Renal cortex interstitium (tissue), 11 donors: ENCODE data around the gene ATL2. TPM values are rescaled to one million over a fixed set of nuclear protein-coding genes. Genes with fewer than 3 reads are reported as not detected.
"Not testable (repeated sequence)": the region's sequence is repeated elsewhere in the genome, so short reads cannot be mapped to it uniquely, and the experiment has no call there.

Experiments
- DNase-seq, 11 donors: peaks; one replicate each; pipeline ENCODE4 v3.0.0-alpha.2; 2013; ENCODE audit warnings: low read depth in 9 of 11, low spot score in 4 of 11; ENCODE audit errors: extremely low read depth in 1 of 11
- polyA plus RNA-seq, 3 donors: library from polyadenylated mRNA; unstranded; fragments of 120-200 nt; gene quantifications; one replicate each; pipeline ENCODE4 v1.2.1, GENCODE V29; 2013; ENCODE audit not compliant: insufficient read length in 3 of 3

ATL2 gene
- polyA plus RNA-seq, 3 donors, result 60.3 to 73.9 (median 70.0) TPM

DNA sequence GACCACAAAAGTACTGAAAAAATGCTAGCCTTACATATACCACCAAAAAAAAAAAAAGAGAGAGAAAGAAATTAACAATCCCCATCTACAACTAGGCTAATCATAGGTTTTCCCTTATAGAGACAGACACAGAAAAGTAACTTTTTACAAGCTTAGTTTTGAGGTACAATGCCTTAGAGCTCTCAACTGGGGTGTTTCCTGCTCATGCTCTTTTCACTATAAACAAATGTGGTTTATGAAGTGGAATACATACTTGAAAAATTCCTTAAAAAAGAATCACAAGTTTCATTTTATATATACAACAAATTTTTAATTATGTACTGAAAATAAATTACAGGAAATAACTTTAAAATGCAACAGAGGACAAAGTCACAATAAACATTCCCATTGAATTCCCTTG lies 82.5 kb downstream of the ATL2 start:
- no peak for DNase-seq

DNA sequence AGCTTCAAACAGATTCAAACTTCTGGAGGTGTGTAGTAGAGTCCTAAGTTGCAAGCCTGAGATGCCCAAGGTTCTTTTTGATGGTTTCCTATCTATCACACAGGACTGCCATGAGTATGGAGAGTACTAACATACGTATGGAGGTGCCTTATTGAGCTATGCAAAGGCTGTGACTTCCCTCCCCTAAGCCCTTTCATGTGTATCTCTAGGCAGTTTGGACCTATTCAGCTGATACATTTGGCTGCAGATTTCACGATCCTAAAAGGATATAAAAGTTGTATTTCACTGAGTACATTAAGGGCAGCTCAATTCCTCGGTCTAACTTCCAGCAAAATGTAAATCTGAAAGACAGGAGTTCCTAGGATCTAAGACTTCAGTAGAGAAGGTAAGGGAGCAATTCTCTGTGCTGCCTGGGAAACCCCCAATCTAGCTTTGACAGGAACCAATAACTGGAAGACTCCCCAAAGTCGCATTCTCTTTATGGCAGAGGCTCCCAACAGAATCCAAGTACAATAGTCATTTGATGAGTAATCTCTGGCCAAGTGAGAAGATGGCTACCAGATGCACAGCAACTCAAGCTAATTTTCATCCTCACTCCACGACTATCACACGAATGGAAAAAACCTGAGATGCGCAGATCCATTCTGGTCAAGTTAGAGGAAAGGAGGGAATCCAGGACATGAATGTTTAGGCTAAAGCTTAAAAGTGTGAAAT lies 83.8 kb downstream of the ATL2 start:
- DNase-seq, result no peak

DNA sequence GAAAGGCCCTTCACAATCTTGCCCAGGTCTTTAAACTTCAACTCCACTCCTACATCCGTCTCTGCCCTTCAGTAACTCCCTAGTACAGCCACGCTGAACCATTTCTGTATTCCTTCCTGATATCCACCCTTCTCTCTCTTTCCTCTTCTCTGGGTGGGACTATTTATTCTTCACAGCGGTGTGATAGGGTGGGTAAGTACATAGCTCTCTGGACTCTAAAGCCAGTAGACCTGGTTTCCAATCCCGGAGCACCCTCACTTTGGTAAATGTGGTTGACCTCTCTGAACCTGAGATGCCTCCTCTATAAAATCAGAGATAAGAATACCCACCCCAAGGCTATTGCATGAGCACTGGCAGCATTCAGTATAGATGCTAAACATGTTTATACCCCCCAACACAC lies 86.7 kb downstream of the ATL2 start:
- no peak for DNase-seq

DNA sequence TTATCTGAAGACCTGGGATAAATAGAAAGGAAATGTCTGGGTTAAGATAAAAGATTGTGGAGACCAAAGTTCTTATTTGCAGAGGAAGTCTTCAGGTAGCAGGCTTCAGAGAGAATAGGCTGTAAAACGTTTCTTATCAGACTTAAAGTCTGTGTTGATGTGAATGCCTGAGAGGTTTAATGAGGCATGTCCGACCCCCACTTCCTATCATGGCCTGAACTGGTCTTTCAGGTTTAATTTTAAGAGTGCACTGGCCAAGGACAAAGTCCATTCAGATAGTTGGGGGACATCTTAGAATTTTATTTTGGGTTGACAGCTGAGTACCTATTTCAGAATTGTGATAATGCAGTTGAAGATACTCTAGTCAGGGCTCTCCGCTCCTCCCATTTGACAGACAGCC lies 92.1 kb downstream of the ATL2 start:
- no peak for DNase-seq

DNA sequence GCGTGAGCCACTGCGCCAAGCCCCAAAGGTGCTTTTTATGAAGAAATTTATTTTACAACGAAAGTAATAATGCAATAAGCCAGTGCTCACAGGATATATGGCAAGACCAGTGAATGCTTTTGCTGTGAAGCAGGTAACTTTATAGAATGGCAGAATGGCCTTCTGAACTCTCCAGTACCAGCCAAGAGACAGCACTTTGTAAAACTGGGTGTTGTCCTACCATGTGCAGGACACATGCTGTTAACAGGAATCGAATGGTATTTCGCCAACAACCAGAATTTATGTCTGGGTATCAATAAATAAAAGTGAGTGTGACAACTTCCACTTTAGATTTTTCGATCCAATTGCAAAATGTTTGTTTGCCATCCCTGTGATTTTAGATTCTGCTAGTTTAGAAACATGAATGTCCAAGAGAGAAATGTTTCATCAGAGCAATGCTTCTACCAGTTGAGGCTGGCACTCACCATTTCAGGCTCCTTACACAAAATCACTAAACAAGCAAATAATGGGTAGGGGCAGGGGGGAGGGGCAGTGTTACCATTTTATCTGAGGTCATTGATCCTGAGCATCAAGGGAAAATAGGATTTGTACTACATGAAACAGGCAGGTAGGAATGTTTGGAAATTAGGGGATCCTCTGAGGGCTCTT lies 95.9 kb downstream of the ATL2 start:
- no peak for DNase-seq

DNA sequence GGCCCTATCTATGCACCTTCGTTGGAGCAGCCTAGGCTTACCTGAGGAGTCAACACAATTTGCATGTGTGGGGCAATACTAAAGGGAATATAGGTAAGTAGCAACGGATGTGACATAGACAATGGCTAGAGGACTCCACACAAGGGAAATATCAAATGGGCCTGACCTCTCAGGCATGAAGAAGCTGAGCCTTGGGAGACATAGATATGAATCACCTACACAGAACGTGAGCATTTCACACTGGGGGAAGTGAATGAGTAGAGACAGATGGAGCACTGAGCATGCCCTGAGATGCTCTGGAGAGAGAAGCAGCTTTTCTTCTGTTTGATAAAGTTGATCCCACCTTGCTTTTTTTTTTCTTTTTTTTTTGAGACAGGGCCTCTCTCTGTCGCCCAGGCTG lies 97.9 kb downstream of the ATL2 start:
- no peak for DNase-seq

DNA sequence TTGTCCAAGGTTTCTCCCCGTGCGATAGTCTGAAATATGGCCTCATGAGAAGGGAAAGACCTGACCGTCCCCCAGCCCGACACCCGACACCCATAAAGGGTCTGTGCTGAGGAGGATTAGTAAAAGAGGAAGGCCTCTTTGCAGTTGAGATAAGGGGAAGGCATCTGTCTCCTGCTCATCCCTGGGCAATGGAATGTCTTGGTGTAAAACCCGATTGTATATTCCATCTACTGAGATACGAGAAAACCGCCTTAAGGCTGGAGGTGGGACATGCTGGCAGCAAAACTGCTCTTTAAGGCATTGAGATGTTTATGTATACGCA lies 99.0 kb downstream of the ATL2 start:
- DNase-seq, result not testable (repeated sequence)

DNA sequence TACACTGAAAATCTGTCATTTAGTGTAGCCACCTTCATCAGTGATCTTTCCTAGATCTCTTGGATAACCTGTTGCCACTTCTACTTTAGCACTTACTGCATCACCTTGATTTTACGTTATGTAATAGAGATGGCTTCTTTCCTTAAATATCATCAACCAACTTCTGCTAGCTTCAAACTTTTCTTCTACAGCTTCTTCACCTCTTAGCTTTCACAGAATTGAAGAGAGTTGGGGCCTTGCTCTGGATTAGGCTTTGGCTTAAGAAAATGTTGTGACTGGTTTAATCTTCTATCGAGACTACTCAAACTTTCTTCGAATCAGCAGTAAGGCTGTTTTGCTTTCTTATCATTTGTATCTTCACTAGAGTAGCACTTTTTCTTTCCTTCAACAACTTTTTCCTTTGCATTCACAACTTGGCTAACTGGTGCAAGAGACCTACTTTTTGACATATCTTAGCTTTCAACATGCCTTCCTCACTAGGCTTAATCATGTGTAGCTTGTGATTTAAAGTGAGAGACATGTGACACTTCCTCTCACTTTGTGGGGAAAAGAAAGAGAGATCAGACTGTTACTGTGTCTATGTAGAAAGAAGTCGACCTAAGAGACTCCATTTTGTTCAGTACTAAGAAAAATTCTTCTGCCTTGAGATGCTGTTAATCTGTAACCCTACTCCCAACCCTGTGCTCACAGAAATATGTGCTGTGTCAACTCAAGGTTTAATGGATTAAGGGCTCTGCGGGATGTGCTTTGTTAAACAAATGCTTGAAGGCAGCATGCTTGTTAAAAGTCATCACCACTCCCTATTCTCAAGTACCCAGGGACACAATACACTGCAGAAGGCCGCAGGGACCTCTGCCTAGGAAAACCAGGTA lies 99.6 kb downstream of the ATL2 start:
- DNase-seq, result peak in 3 of 11 donors; percentile 30 to 59 (median 41)

DNA sequence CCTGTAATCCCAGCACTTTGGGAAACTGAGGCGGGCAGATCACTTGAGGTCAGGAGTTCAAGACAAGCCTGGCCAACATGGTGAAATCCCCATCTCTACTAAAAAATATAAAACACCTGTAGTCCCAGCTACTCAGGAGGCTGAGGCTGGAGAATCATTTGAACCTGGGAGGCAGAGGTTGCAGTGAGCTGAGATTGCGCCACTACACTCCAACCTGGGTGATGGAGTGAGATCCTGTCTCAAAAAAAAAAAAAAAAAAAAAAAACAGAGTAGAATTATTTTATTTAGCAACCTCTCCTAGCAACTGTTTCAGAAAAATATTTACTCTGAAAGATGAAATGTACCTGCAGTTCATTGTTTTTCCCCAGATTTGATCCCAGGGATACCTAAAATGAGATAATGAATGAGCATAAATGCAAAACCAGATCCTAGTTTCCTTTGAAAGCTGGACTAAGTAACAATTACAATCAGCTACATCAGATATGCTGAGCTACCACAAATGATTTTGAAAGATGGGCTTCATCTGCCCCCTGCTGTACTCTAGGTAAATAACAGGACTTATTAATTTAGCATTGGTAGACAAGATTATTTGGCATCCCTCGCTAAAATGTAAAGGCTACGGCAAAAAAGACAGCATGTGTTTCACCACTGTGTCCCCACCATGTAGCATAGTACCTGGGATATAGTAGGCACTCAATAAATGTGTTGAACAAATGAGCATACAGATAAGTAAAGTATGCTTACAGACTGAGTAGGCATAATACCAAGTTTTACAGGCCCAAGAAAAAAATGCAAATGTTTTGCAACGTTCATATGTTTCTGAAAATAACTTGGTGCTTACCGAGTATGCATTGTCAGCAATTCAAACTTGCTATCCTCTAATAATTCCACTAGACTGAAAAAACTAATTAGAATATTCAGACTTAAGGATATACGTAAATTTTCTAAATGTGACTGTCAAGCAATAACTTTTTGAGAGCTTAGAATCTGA lies 102.5 kb downstream of the ATL2 start:
- peak; percentile 51 to 77 (median 69) for DNase-seq

DNA sequence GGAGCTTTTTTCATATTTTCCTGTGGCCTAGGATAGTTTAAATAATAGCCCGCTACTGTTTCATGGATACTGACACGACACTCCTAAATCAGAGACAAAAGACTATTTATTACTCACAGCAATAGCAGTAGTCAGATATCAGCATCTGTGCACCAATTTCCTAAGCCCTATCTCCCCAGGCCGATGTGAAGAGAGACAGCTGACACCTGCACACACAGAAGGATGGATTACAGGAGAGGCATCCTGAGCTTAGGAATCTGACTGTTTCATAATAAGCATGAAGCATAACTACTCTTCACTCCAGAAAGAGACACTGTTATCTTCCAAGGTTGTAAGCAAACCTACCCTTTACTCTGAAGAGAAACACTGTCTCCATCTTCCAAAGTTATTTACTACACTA lies 105.4 kb downstream of the ATL2 start:
- no peak for DNase-seq

DNA sequence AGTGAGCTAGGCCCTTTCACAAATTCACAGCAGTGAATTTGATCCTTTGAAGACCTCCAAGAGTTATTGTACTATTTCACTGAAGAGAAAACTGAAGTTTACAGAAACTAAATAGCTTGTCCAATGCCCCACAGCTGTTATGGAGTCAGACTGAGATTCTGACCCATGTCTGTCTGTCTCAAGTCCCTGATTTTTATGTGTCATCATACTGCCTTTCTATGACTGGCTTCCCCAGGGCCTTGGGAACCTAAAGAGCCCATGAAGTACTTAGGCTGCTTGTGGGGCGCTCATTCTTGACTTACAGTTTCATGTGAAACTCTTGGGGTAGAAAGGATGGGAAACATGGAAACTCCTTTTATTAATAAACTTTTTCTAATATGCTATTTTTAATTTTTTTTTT lies 107.7 kb downstream of the ATL2 start:
- DNase-seq, result no peak

DNA sequence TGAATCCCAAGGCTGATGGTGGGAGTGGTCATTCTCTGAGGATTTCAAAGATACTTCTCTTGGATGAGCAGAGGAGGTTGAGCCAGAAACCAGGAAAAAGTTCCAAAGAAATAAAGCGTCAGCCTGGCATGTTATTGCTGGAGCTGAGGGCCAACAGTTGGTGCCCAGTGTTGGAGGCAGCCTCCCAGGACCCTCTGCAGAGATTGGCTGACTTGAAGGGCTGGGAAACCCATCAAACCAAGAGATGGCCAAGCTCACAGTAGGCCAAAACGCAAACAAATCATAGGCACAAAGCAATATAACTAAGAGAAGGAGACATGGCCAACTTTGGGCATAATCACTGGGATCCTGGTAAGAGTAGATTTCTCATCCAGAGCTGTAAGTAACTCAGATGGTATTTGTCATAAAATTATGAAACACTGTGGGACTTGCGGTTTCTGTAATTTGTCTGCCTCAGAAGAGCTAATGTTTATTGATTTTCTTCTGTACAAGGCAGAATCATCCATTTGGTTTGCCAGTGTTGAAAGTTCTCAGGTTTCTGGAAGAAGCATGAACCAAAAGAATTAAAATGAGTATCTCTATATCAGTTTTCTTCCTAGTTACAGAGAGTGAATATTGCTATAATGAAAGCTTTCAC lies 108.3 kb downstream of the ATL2 start:
- DNase-seq, result no peak

DNA sequence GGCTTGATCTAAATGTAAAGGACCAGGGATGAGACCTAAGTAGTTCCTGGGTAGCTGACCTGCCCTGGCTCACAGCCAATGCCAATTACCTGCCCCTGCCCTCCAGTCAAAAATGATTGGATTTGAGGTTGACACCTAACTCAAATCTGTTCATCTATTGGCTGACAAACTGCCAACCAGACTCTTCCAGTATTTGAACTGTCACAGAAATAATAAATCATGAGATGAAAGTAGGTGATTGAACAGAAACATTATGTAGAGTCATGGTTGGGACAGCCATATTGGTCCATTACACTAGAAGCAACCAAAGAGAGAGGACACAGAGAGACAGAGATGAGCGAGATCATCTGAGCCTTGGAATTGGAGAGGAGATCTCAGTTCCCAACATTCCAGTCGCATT lies 109.1 kb downstream of the ATL2 start:
- no peak for DNase-seq

DNA sequence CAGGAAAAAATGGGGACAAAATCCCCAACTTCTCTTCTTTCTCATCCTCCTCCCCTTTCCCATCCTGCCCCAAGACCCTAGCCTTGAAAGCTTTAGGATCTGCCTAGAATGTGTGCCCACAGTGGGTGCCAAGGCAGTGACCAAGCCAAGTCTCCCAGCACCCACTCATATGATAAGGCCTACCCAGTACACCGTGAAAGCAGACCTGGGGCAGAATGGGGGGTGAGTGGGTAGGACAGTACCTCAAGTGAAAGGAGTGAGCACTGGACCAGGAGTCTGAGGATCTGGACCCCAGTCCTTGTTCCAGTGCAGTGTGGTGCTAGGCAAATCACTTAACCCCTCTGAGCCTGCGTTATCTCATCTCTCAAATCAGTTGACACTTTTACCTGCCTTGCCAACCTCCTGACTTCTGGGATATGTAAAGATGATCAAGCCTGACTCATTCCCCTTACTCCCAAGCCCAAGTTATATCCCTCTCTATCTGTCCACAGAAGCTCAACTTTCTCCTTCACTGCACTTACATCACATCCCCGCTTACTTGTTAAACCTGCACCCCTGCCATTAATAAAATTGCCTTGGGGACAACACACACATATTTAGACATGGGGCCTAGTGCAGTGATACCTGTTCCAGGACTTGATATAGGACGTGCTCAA lies 109.7 kb downstream of the ATL2 start:
- DNase-seq, result no peak

DNA sequence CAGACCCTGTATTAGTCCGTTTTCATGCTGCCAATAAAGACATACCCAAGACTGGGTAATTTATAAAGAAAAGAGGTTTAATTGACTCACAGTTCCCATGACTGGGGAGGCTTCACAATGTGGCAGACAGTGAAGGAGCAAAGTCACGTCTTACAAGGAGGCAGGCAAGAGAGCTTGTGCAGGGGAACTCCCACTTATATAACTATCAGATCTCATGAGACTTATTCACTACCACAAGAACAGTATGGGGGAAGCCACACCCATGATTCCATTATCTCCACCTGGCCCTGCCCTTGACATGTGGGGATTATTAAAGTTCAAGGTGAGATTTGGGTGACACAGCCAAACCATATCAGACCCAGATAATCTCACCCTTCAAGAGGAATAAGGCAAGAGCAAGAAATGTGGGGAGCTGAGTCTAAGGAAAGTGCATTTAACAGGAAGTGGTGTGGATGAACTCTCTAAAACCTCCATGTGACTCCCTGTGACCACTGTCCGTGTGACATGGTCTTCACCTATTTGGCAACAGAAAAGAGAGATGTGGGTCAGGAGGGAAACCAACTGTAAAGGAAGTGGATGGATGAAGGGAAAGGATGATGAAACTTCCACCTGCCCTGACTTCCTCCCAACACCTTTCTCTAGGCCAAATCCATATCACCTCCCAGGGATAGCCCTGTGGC lies 110.6 kb downstream of the ATL2 start:
- no peak for DNase-seq

DNA sequence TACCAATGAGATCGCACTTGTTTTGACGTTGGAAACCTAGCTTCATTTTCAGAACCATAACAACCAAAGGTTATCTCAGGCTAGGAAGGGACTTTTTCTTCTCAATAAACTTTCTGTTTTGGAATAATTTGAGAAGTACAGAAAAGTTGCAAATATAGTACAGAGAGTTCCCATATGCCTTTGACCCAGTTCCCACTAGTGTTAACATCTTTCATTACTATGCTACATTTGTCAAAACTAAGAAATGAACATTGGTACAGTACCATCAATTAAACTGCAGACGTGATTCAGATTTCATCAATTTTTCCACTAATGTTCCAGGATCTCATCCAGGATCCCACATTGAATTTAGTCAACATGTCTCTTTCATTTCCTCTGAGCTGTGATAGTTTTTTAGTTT lies 111.6 kb downstream of the ATL2 start:
- DNase-seq, result no peak

DNA sequence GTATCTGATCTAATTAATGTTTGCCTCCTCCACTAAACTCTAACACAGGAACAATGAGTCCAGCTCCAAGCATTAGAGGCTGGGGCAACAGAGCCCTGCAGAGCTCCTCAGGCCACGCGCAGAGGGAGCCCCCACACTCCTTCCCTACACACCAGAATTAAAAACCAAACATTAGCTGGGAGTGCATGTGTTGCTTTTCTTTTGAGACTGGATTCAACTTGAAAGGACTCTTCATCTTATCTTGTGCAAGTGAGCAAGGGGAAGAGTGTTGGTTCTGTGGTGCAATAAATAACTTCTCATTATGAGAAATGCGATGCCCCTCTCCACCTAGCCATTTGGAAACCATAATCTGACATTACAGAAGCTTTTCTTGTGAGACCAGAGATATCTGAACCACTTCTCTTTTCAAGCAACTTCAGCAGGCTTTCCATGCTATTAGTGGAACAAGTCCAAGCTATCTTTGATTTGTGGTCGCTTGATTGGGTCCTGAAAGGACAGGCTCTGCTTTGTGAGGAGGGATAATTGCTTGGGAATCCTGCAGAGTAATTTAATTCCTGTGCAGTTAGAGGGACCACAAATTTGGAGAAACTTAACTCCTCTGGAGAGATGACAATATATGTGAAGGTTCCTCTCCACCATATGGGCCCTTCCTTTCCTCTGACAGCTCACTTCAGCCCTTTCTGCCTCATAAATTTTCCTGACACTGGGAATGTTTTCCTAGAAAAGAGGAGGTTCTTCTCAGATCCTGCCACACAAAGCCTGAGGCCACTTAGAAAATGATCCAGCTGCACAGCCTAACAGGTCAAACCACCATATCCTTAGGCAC lies 112.5 kb downstream of the ATL2 start:
- peak; percentile 68 to 90 (median 83) for DNase-seq
